Panc1 (cell line): ENCODE measurements around the gene PLXND1. TPM values are rescaled to one million over a fixed set of nuclear protein-coding genes. Genes with fewer than 3 reads are reported as not detected.

ENCODE experiments used
- ATAC-seq: fragments of 200-7000 bp; cut with Tn5 transposase; 2 replicates; pipeline ENCODE4 v1.9.1; 2020; ENCODE audit warnings: mild to moderate bottlenecking, moderate library complexity
- BruUV-seq: library from RNA; stranded (reverse); fragments of 400-500 nt; replicated peaks from 2 replicates; lab custom pipeline; 2021; lab: Mats Ljungman, UMichigan
- CTCF ChIA-PET: fragments of 300-600 bp; sonication (Branson Sonifier 250); formaldehyde crosslinking; loops from one replicate; lab custom pipeline; 2022; ENCODE audit warnings: antibody characterized with exemption; lab: Charles Lee
- POLR2A ChIA-PET: fragments of 300-600 bp; sonication (Branson Sonifier 250); formaldehyde crosslinking; loops from one replicate; lab custom pipeline; 2022; ENCODE audit warnings: antibody characterized with exemption; lab: Charles Lee
- DNase-seq: peaks from one replicate; pipeline ENCODE4 v3.0.0-alpha.2; 2010; ENCODE audit warnings: low read depth, low spot score
- H3K27ac ChIP-seq: 2 replicates; pipeline ENCODE4 v1.5.1; 2011; ENCODE audit warnings: mild to moderate bottlenecking, low read length, inconsistent platforms
- H3K27me3 ChIP-seq: fragments of 200-500 bp; sonication (Bioruptor generic); 2 replicates; pipeline ENCODE4 v1.6.0; 2014; ENCODE audit warnings: low read length, inconsistent platforms; ENCODE audit not compliant: control insufficient read depth, insufficient read depth
- H3K36me3 ChIP-seq: fragments of 200-500 bp; sonication (Bioruptor generic); 2 replicates; pipeline ENCODE4 v1.5.1; 2014; ENCODE audit warnings: inconsistent platforms, mild to moderate bottlenecking, low read length, moderate library complexity; ENCODE audit not compliant: control insufficient read depth, insufficient read depth
- H3K4me1 ChIP-seq: 2 replicates; pipeline ENCODE4 v1.5.1; 2011; ENCODE audit warnings: inconsistent platforms, mild to moderate bottlenecking, low read length, moderate library complexity; ENCODE audit not compliant: control insufficient read depth, insufficient read depth
- H3K4me3 ChIP-seq, 2 experiments: 2 replicates each; pipeline ENCODE4 v1.5.1; 2011 to 2012; ENCODE audit warnings: low read depth in 2 of 2, low read length in 2 of 2, mild to moderate bottlenecking in 2 of 2, inconsistent platforms in 1 of 2, moderate library complexity in 1 of 2
- H3K9me3 ChIP-seq: fragments of 200-500 bp; sonication (Bioruptor generic); 2 replicates; pipeline ENCODE4 v1.5.1; 2014; ENCODE audit warnings: low read depth, mild to moderate bottlenecking, inconsistent platforms, low read length, moderate library complexity; ENCODE audit not compliant: control insufficient read depth, insufficient read depth
- CTCF ChIP-seq: fragments of 450-650 bp; IDR thresholded peaks from 2 replicates; pipeline ENCODE4 v1.5.1; 2017; ENCODE audit warnings: mild to moderate bottlenecking
- POLR2AphosphoS5 ChIP-seq: IDR thresholded peaks from 2 replicates; pipeline ENCODE4 v1.6.1; 2012; ENCODE audit warnings: mild to moderate bottlenecking, low read depth, low read length, moderate library complexity
- REST ChIP-seq, 2 experiments: IDR thresholded peaks; 2 replicates each; pipeline ENCODE4 v1.6.1; 2011 to 2012; ENCODE audit warnings: low read depth in 2 of 2, control low read depth in 1 of 2, low read length in 1 of 2, mild to moderate bottlenecking in 1 of 2, moderate library complexity in 1 of 2; ENCODE audit not compliant: insufficient read depth in 1 of 2
- SIN3A ChIP-seq: IDR thresholded peaks from 2 replicates; pipeline ENCODE4 v1.6.1; 2012; ENCODE audit warnings: low read depth, mild to moderate bottlenecking, low read length, moderate library complexity, borderline replicate concordance; ENCODE audit not compliant: insufficient read depth
- TCF7L2 ChIP-seq: IDR thresholded peaks from 2 replicates; pipeline ENCODE4 v1.6.1; 2011; ENCODE audit warnings: mild to moderate bottlenecking, low read depth, low read length, inconsistent platforms
- in situ Hi-C: cut with HindIII; loops from 2 replicates; pipeline ENCODE4 v1.10.0; 2016; ENCODE audit warnings: low sequenced_read_pairs, low pct_unique_long_range_greater_than_20kb
- intact Hi-C: fragments of 100-400 bp; cut with micrococcal nuclease; formaldehyde crosslinking; loops from one replicate; pipeline ENCODE4 v1.10.0; 2022; ENCODE audit not compliant: unreplicated experiment
- total RNA-seq: library from RNA; stranded (reverse); gene quantifications from one replicate; pipeline ENCODE4 v1.2.1, GENCODE V29; 2021; ENCODE audit not compliant: unreplicated experiment

The PLXND1 gene
- total RNA-seq, 1 experiment from 2014 or later, result 248 TPM

- ChIA-PET POLR2A (interaction anchor here (0.6 kb wide), 1 partner anchor 21 kb away, joined by 3 read pairs; no protein-coding TSS in a partner anchor), CTCF (no interaction called here)
- no TSS peak for BruUV-seq
Observed at GRCh38 chr3:129514110-129514509, 92.4 kb downstream of the PLXND1 start.

GRCh38 chr3:129513705-129514104 is 92.8 kb downstream of the PLXND1 start:
- Histone ChIP-seq H3K36me3 (no peaks in the 10 kb centered on the region), H3K9me3 (no peaks in the 10 kb centered on the region), H3K4me3 (no peak overlapping the region), H3K27me3 (no peaks in the 10 kb centered on the region), H3K27ac (no peak overlapping the region), H3K4me1 (no peaks in the 10 kb centered on the region)
- no peak for DNase-seq
- CTCF ChIA-PET, result no interaction called here
- BruUV-seq, result no TSS peak
- no peak for ATAC-seq
- intact Hi-C loops, result no loop called here
- POLR2A ChIA-PET, result no interaction called here
- no peak for TF ChIP-seq POLR2AphosphoS5
- TF ChIP-seq TCF7L2, result no peak
- in situ Hi-C loops, result no loop called here

More at GRCh38 chr3:129514110-129514509, 92.4 kb downstream of the PLXND1 start:
- intact Hi-C loops (no loop called here), in situ Hi-C loops (no loop called here)
- no peak overlapping the region for H3K4me3 ChIP-seq
- DNase-seq (no peak), ATAC-seq (no peak; the same call in 1 of the 2 replicates)
- H3K36me3 ChIP-seq, result no peaks in the 10 kb centered on the region
- TF ChIP-seq REST (IDR thresholded peaks at IDR 0.05; ENCODE audit: insufficient read depth in 1 of 2, low read depth in 2 of 2, low read length in 1 of 2) (no peak), TCF7L2 (no peak), POLR2AphosphoS5 (no peak), SIN3A (no peak), CTCF (no peak)
- no peaks in the 10 kb centered on the region for H3K4me1 ChIP-seq
- H3K27me3 ChIP-seq, result no peaks in the 10 kb centered on the region
- H3K27ac ChIP-seq, result no peak overlapping the region
- H3K9me3 ChIP-seq, result no peaks in the 10 kb centered on the region

- CTCF ChIA-PET, result no interaction called here
- Histone ChIP-seq H3K4me3 (no peak overlapping the region), H3K4me1 (no peaks in the 10 kb centered on the region), H3K9me3 (no peaks in the 10 kb centered on the region), H3K27ac (no peak overlapping the region), H3K36me3 (no peaks in the 10 kb centered on the region), H3K27me3 (no peaks in the 10 kb centered on the region)
- BruUV-seq, result no TSS peak
- ATAC-seq (no peak), DNase-seq (no peak)
- POLR2A ChIA-PET, result no interaction called here
- no peak for TF ChIP-seq REST (IDR thresholded peaks at IDR 0.05; ENCODE audit: insufficient read depth in 1 of 2, low read depth in 2 of 2, low read length in 1 of 2)
- TF ChIP-seq TCF7L2, result no peak
- no peak for TF ChIP-seq CTCF
- no peak for TF ChIP-seq POLR2AphosphoS5
- TF ChIP-seq SIN3A, result no peak
- in situ Hi-C loops, result no loop called here
- intact Hi-C loops, result no loop called here
Observed at GRCh38 chr3:129512595-129512994, 93.9 kb downstream of the PLXND1 start.
